ENCODE measurements around the gene HSD11B1L. TPM values are rescaled to one million over a fixed set of nuclear protein-coding genes. Genes with fewer than 3 reads are reported as not detected.

The HSD11B1L gene
- total and polyA plus RNA-seq, 2 donors (not counting 3 experiments of a cell fraction or from before 2014, with no cell fraction given) = 4.4 to 9.1 TPM

- ChIA-PET POLR2A (interaction anchor here (0.8 to 1.6 kb wide), 8 partner anchors 10 to 214 kb away, joined by 3 to 7 read pairs (median 4); partner anchors contain the start of genes CATSPERD, LONP1, SAFB and SAFB2), CTCF (interaction anchor here (0.6 to 1.6 kb wide), 19 partner anchors 9 to 137 kb away, joined by 3 to 9 read pairs (median 3); partner anchors contain the start of genes CATSPERD, LONP1, MICOS13 and SAFB2)
- FAIRE-seq = peak; percentile 99
- intact Hi-C loops (cut with micrococcal nuclease) = loop anchor here (1.0 kb wide), 3 partner anchors 10 to 104 kb away; partner anchors contain the start of genes CATSPERD, LONP1 and MICOS13
- no peak for TF ChIP-seq FOS (IDR thresholded peaks at IDR 0.05; ENCODE audit: borderline replicate concordance, insufficient read depth, low read length)
- peak; percentile 99 to 100 for TF ChIP-seq CTCF (IDR thresholded peaks at IDR 0.05; ENCODE audit: extremely low read depth in 1 of 2, insufficient read depth in 1 of 2, low read depth in 1 of 2, low read length in 2 of 2)
- TF ChIP-seq EZH2 (IDR thresholded peaks at IDR 0.05; ENCODE audit: borderline replicate concordance, low read depth, low read length, severe bottlenecking) = no peak
- no peak for TF ChIP-seq GATA2 (IDR thresholded peaks at IDR 0.05; ENCODE audit: insufficient read depth, insufficient read length, low read depth, low read length)
- TF ChIP-seq MYC (IDR thresholded peaks at IDR 0.05; ENCODE audit: low read depth, low read length) = peak; percentile 71
- peak; percentile 35 for TF ChIP-seq MAX (IDR thresholded peaks at IDR 0.05; ENCODE audit: insufficient read depth, insufficient read length)
- TF ChIP-seq POLR2A (IDR thresholded peaks at IDR 0.05; ENCODE audit: low read depth, low read length) = peak; percentile 98
- peak; percentile 99 for TF ChIP-seq POLR2AphosphoS5 (IDR thresholded peaks at IDR 0.05; ENCODE audit: insufficient read depth, low read depth, low read length)
- TF ChIP-seq JUN (IDR thresholded peaks at IDR 0.05; ENCODE audit: borderline replicate concordance, insufficient read depth, insufficient read length, low read depth) = no peak
- Histone ChIP-seq H3K4me3 (replicated peaks in 1 of 3; ENCODE audit: insufficient read depth in 1 of 3, low read depth in 1 of 3, low read length in 3 of 3) (peak within 1 kb of the TSS; percentile 74 to 87 (median 78)), H3K79me2 (ENCODE audit: control insufficient read depth, insufficient read depth, low read length) (peaks cover 50% of the 10 kb centered on the region), H3K9me3 (replicated peaks; ENCODE audit: control insufficient read depth, insufficient read depth, low read length) (no peaks in the 10 kb centered on the region), H4K20me1 (replicated peaks; ENCODE audit: control insufficient read depth, extremely low read depth, insufficient read depth, low read length) (no peaks in the 10 kb centered on the region), H3K9me1 (replicated peaks; ENCODE audit: control insufficient read depth, extremely low read depth, insufficient read depth, low read length) (no peaks in the 10 kb centered on the region), H3K36me3 (ENCODE audit: control insufficient read depth in 2 of 2, extremely low read depth in 1 of 2, insufficient read depth in 2 of 2, low read length in 2 of 2) (peaks cover 8 to 34% of the 10 kb centered on the region in 2 experiments), H3K27me3 (ENCODE audit: control insufficient read depth in 2 of 2, insufficient read depth in 2 of 2, low read length in 2 of 2) (no peaks in the 10 kb centered on the region), H3K4me1 (ENCODE audit: control insufficient read depth, extremely low read depth, insufficient read depth, low read length) (peaks cover 8% of the 10 kb centered on the region), H2AFZ (ENCODE audit: low read depth, low read length) (peak within 1 kb of the TSS; percentile 54), H3K4me2 (ENCODE audit: insufficient read depth, low read length) (peak within 1 kb of the TSS; percentile 51), H3K9ac (replicated peaks; ENCODE audit: extremely low read depth, insufficient read depth, low read length) (peak within 1 kb of the TSS; percentile 81), H3K27ac (ENCODE audit: insufficient read depth, low read depth, low read length) (peak within 1 kb of the TSS; percentile 79)
- TSS peak; percentile 76 for BruUV-seq (replicated peaks)
- peak; percentile 99 for DNase-seq (ENCODE audit: low read depth, low spot score)
- dilution Hi-C loops (cut with MboI; ENCODE audit: extremely low pct_ligation_motif_present, low sequenced_read_pairs) = no loop called here
Observed at GRCh38 chr19:5690125-5690954, 9.5 kb downstream of the HSD11B1L start, which contains the start of gene RPL36. RPL36 (plus strand) TSS chr19:5690295; CDS start chr19:5690508, 213 bp downstream.

Data from endothelial cell of umbilical vein (primary cell).